M059J (cell line): ENCODE data around the gene MON2. TPM values are rescaled to one million over a fixed set of nuclear protein-coding genes. Genes with fewer than 3 reads are reported as not detected.
A peak's percentile ranks its signal among the peaks of the same experiment; 100 is the strongest.

Experiments used
- DNase-seq: peaks from one replicate; pipeline ENCODE4 v3.0.0-alpha.2; 2012; ENCODE audit warnings: low read depth
- total RNA-seq: library from RNA; depleted of rRNA; stranded (reverse); fragments of >200 nt; shearing (Covaris generic); gene quantifications from 2 replicates; pipeline ENCODE4 v1.2.3, GENCODE V29; 2014

Gene MON2
- total RNA-seq, 1 experiment from 2014 or later = 18.8 TPM

- no peak for DNase-seq
Observed at GRCh38 chr12:62613081-62613480, 146.5 kb downstream of the MON2 start.

GRCh38 chr12:62618319-62618718 lies 151.7 kb downstream of the MON2 start:
- no peak for DNase-seq

- DNase-seq = no peak
Observed at GRCh38 chr12:62618930-62619329, 152.3 kb downstream of the MON2 start.

GRCh38 chr12:62621101-62621638 lies 154.5 kb downstream of the MON2 start:
- DNase-seq = no peak

- DNase-seq = no peak
Observed at GRCh38 chr12:62622177-62622576, 155.6 kb downstream of the MON2 start.

GRCh38 chr12:62625228-62625627 lies 158.6 kb downstream of the MON2 start:
- peak; percentile 77 for DNase-seq

GRCh38 chr12:62627181-62627580 lies 160.6 kb downstream of the MON2 start:
- no peak for DNase-seq

GRCh38 chr12:62629413-62629812 lies 162.8 kb downstream of the MON2 start:
- DNase-seq = no peak

- DNase-seq = no peak
Observed at GRCh38 chr12:62629971-62630739, 163.5 kb downstream of the MON2 start.

- peak; percentile 96 for DNase-seq
Observed at GRCh38 chr12:62631471-62632410, 165.1 kb downstream of the MON2 start.

- DNase-seq = peak; percentile 74
Observed at GRCh38 chr12:62632411-62632918, 165.8 kb downstream of the MON2 start.

- DNase-seq = no peak
Observed at GRCh38 chr12:62635649-62636048, 169.0 kb downstream of the MON2 start.

GRCh38 chr12:62637679-62638078 lies 171.1 kb downstream of the MON2 start:
- no peak for DNase-seq

GRCh38 chr12:62640910-62641448 lies 174.4 kb downstream of the MON2 start:
- peak; percentile 86 for DNase-seq

GRCh38 chr12:62642486-62642885 lies 175.9 kb downstream of the MON2 start:
- no peak for DNase-seq

GRCh38 chr12:62643486-62643885 lies 176.9 kb downstream of the MON2 start:
- no peak for DNase-seq

- DNase-seq = no peak
Observed at GRCh38 chr12:62646566-62646965, 179.9 kb downstream of the MON2 start.

GRCh38 chr12:62647586-62647985 lies 181.0 kb downstream of the MON2 start:
- DNase-seq = no peak

GRCh38 chr12:62649412-62650138 lies 182.9 kb downstream of the MON2 start:
- DNase-seq = no peak
